HepG2 (cell line): ENCODE results near the gene TRAIP. TPM values are rescaled to one million over a fixed set of nuclear protein-coding genes. Genes with fewer than 3 reads are reported as not detected.
A peak's percentile ranks its signal among the peaks of the same experiment; 100 is the strongest.

ENCODE experiments used
- ATAC-seq: fragments of 200-7000 bp; cut with Tn5 transposase; 3 replicates; pipeline ENCODE4 v1.9.1; 2020; ENCODE audit warnings: mild to moderate bottlenecking, moderate library complexity
- BruUV-seq: library from RNA; stranded (reverse); fragments of 400-500 nt; replicated peaks from 2 replicates; lab custom pipeline; 2021; lab: Mats Ljungman, UMichigan
- CTCF ChIA-PET: fragments of 300-600 bp; formaldehyde crosslinking; extraction: SDS; loops from one replicate; lab custom pipeline; 2021; ENCODE audit warnings: low total read pairs, inconsistent platforms, low intra/inter-chr PET ratio; lab: Yijun Ruan, JAX
- POLR2A ChIA-PET: fragments of 350-600 bp; sonication (Branson Sonifier 250); formaldehyde crosslinking; loops from one replicate; lab custom pipeline; 2020; ENCODE audit warnings: antibody characterized with exemption, inconsistent platforms; lab: Yijun Ruan, JAX
- DNase-seq: peaks from one replicate; pipeline ENCODE4 v3.0.0-alpha.2; 2015; ENCODE audit warnings: low spot score
- FAIRE-seq: peaks from 3 replicates; lab custom pipeline; 2011; peaks lifted over from hg19 to GRCh38; lab: Jason Lieb, UNC
- H2AFZ ChIP-seq: one replicate; pipeline ENCODE4 v1.6.1; 2011; ENCODE audit warnings: low read length, inconsistent platforms
- H3K27ac ChIP-seq: fragments of 300-600 bp; 3 replicates; pipeline ENCODE4 v1.8.0; 2011; ENCODE audit warnings: mixed run types, mild to moderate bottlenecking, mixed read lengths, low read length, inconsistent platforms; ENCODE audit not compliant: insufficient read depth; ENCODE audit errors: extremely low read length
- H3K27me3 ChIP-seq, 2 experiments: fragments of 200-600 bp in 1 of 2; 2 replicates in 1 of 2; 3 replicates in 1 of 2; pipeline versions ENCODE4 v1.6.0 to v1.8.0; 2011; ENCODE audit warnings: low read length in 2 of 2, mild to moderate bottlenecking in 2 of 2, moderate library complexity in 2 of 2, inconsistent platforms in 1 of 2; ENCODE audit not compliant: insufficient read depth in 2 of 2, control insufficient read depth in 1 of 2
- H3K36me3 ChIP-seq, 2 experiments: fragments of 200-600 bp in 1 of 2; replicated peaks in 1 of 2; 2 replicates in 1 of 2; 3 replicates in 1 of 2; pipeline versions ENCODE4 v1.5.1 to v1.8.0; 2011; ENCODE audit warnings: low read length in 2 of 2, inconsistent platforms in 1 of 2; ENCODE audit not compliant: insufficient read depth in 2 of 2, control insufficient read depth in 1 of 2
- H3K4me1 ChIP-seq: 2 replicates; pipeline ENCODE4 v1.5.1; 2012; ENCODE audit warnings: low read length, inconsistent platforms; ENCODE audit not compliant: insufficient read depth
- H3K4me2 ChIP-seq: 2 replicates; pipeline ENCODE4 v1.6.0; 2011; ENCODE audit warnings: low read depth, low read length, inconsistent platforms
- H3K4me3 ChIP-seq, 3 experiments: fragments of 200-600 bp in 1 of 3; sonication (generic), shearing (Covaris generic) in 1 of 3; replicated peaks in 1 of 3; 2 replicates each; pipeline ENCODE4 v1.5.1; 2011 to 2016; ENCODE audit warnings: low read length in 3 of 3, inconsistent platforms in 2 of 3, low read depth in 2 of 3, mild to moderate bottlenecking in 2 of 3, control low read depth in 1 of 3, mixed read lengths in 1 of 3; ENCODE audit not compliant: insufficient read depth in 1 of 3
- H3K79me2 ChIP-seq: one replicate; pipeline ENCODE4 v1.6.1; 2011; ENCODE audit warnings: low read length, inconsistent platforms; ENCODE audit not compliant: insufficient read depth
- H3K9ac ChIP-seq: 2 replicates; pipeline ENCODE4 v1.6.0; 2011; ENCODE audit warnings: mild to moderate bottlenecking, low read depth, low read length, inconsistent platforms; ENCODE audit not compliant: insufficient read depth
- H3K9me3 ChIP-seq: 2 replicates; pipeline ENCODE4 v1.5.1; 2012; ENCODE audit warnings: mild to moderate bottlenecking, low read length
- H4K20me1 ChIP-seq: 2 replicates; pipeline ENCODE4 v1.6.0; 2011; ENCODE audit warnings: inconsistent platforms, mild to moderate bottlenecking, low read length, moderate library complexity; ENCODE audit not compliant: insufficient read depth
- BHLHE40 ChIP-seq: IDR thresholded peaks from 2 replicates; pipeline ENCODE4 v1.6.1; 2011; ENCODE audit warnings: low read length, improper control_type of control experiment
- FOXC1 ChIP-seq: sonication (generic); formaldehyde crosslinking; IDR thresholded peaks from 2 replicates; pipeline ENCODE4 v1.8.0; 2022; ENCODE audit warnings: mild to moderate bottlenecking, missing genetic modification reagents, borderline replicate concordance
- FOXM1 ChIP-seq: sonication (generic); formaldehyde crosslinking; IDR thresholded peaks from 2 replicates; pipeline ENCODE4 v1.5.0; 2020; ENCODE audit warnings: missing genetic modification reagents
- GABPB1 ChIP-seq: IDR thresholded peaks from 2 replicates; pipeline ENCODE4 v1.6.1; 2016; ENCODE audit warnings: mild to moderate bottlenecking, missing genetic modification reagents, moderate library complexity, missing compliant biosample characterization
- HMG20B ChIP-seq: conservative IDR thresholded peaks from 2 replicates; pipeline ENCODE4 v1.6.1; 2016; ENCODE audit warnings: missing genetic modification reagents, missing compliant biosample characterization
- HNF4G ChIP-seq, 2 experiments: sonication (generic) in 1 of 2; formaldehyde crosslinking in 1 of 2; IDR thresholded peaks; 2 replicates each; pipeline versions ENCODE4 v1.4.0 to v1.6.1; 2011 to 2020; ENCODE audit warnings: borderline replicate concordance in 2 of 2, low read depth in 2 of 2, mild to moderate bottlenecking in 2 of 2, low read length in 1 of 2, missing genetic modification reagents in 1 of 2, moderate library complexity in 1 of 2
- MLLT10 ChIP-seq: sonication (generic); formaldehyde crosslinking; IDR thresholded peaks from 2 replicates; pipeline ENCODE4 v1.4.0; 2020; ENCODE audit warnings: missing genetic modification reagents
- NONO ChIP-seq, 2 experiments: fragments of 450-650 bp in 1 of 2; sonication (generic) in 1 of 2; formaldehyde crosslinking in 1 of 2; IDR thresholded peaks in 1 of 2; conservative IDR thresholded peaks in 1 of 2; 2 replicates each; pipeline versions ENCODE4 v1.6.1 to v1.8.0; 2017 to 2022; ENCODE audit warnings: mild to moderate bottlenecking in 1 of 2, missing genetic modification reagents in 1 of 2, moderate library complexity in 1 of 2
- POLR2A ChIP-seq, 2 experiments: IDR thresholded peaks; 2 replicates each; pipeline ENCODE4 v1.6.1; 2011; ENCODE audit warnings: low read depth in 2 of 2, low read length in 2 of 2, mild to moderate bottlenecking in 1 of 2, moderate library complexity in 1 of 2; ENCODE audit not compliant: insufficient read depth in 1 of 2
- POLR2G ChIP-seq: fragments of 200-400 bp; formaldehyde crosslinking; IDR thresholded peaks from 2 replicates; pipeline ENCODE4 v1.6.1; 2018; ENCODE audit warnings: mild to moderate bottlenecking, low read depth, low read length, moderate library complexity
- SMYD3 ChIP-seq: sonication (generic); formaldehyde crosslinking; IDR thresholded peaks from 2 replicates; pipeline ENCODE4 v1.8.1; 2023; ENCODE audit warnings: mild to moderate bottlenecking, missing genetic modification reagents
- U2AF2 ChIP-seq: fragments of 200-400 bp; formaldehyde crosslinking; IDR thresholded peaks from 2 replicates; pipeline ENCODE4 v1.6.1; 2017; ENCODE audit warnings: low read depth, mild to moderate bottlenecking, low read length
- ZFY ChIP-seq: sonication (generic); formaldehyde crosslinking; IDR thresholded peaks from 2 replicates; pipeline ENCODE4 v1.4.0; 2020; ENCODE audit warnings: missing genetic modification reagents
- ZNF781 ChIP-seq: sonication (generic); formaldehyde crosslinking; IDR thresholded peaks from 2 replicates; pipeline ENCODE4 v1.5.1; 2020; ENCODE audit warnings: borderline replicate concordance, mild to moderate bottlenecking, missing genetic modification reagents; ENCODE audit errors: not compliant biosample characterization
- WGBS: methylation state at CpG from one replicate; pipeline ENCODE4 v1.1.6; 2017; ENCODE audit warnings: low lambda C conversion rate; 5-methylcytosine and 5-hydroxymethylcytosine counted together
- in situ Hi-C: cut with HindIII; loops from 2 replicates; pipeline ENCODE4 v1.10.0; 2017; ENCODE audit warnings: low pct_unique_long_range_greater_than_20kb; ENCODE audit not compliant: extremely low pct_ligation_motif_present
- intact Hi-C: fragments of 100-400 bp; cut with micrococcal nuclease; formaldehyde crosslinking; loops from one replicate; pipeline ENCODE4 v1.10.0; 2022; ENCODE audit not compliant: unreplicated experiment
- polyA plus RNA-seq, 8 experiments: library from polyadenylated mRNA; depleted of rRNA in 3 of 8; stranded (reverse) in 7 of 8; unstranded in 1 of 8; fragments of >200 nt; fragmentation: Illumina TruSeq in 4 of 8; extraction: Trizol in 4 of 8; gene quantifications; 2 replicates each; pipeline versions ENCODE4 v1.2.1 to v1.2.3, GENCODE V29; 2011 to 2016; ENCODE audit warnings: low read depth in 4 of 8, missing spikeins in 1 of 8, mixed read lengths in 1 of 8; ENCODE audit not compliant: insufficient read depth in 1 of 8
- total RNA-seq, 5 experiments: library from RNA; depleted of rRNA; stranded (reverse); fragments of >200 nt; fragmentation: Illumina TruSeq; extraction: Trizol; gene quantifications; 2 replicates each; pipeline ENCODE4 v1.2.3, GENCODE V29; 2016; ENCODE audit warnings: low read depth in 1 of 5
- TF ChIP-seq, protein P1 (sequence below): sonication (generic); formaldehyde crosslinking; IDR thresholded peaks from 2 replicates; pipeline ENCODE4 v1.4.0; 2020; ENCODE audit warnings: low read depth, mild to moderate bottlenecking, missing genetic modification reagents
- TF ChIP-seq, protein P2 (sequence below): sonication (generic); formaldehyde crosslinking; IDR thresholded peaks from 2 replicates; pipeline ENCODE4 v1.4.0; 2020; ENCODE audit warnings: missing genetic modification reagents, borderline replicate concordance
- TF ChIP-seq, protein P3 (sequence below): IDR thresholded peaks from 2 replicates; pipeline ENCODE4 v1.6.1; 2016; ENCODE audit warnings: missing compliant biosample characterization, missing genetic modification reagents, borderline replicate concordance

The TRAIP gene
- total and polyA plus RNA-seq, 2 of the 13 experiments (the other 11 are each of a cell fraction or from before 2014, with no cell fraction given): 13.9 to 23.9 TPM

DNA sequence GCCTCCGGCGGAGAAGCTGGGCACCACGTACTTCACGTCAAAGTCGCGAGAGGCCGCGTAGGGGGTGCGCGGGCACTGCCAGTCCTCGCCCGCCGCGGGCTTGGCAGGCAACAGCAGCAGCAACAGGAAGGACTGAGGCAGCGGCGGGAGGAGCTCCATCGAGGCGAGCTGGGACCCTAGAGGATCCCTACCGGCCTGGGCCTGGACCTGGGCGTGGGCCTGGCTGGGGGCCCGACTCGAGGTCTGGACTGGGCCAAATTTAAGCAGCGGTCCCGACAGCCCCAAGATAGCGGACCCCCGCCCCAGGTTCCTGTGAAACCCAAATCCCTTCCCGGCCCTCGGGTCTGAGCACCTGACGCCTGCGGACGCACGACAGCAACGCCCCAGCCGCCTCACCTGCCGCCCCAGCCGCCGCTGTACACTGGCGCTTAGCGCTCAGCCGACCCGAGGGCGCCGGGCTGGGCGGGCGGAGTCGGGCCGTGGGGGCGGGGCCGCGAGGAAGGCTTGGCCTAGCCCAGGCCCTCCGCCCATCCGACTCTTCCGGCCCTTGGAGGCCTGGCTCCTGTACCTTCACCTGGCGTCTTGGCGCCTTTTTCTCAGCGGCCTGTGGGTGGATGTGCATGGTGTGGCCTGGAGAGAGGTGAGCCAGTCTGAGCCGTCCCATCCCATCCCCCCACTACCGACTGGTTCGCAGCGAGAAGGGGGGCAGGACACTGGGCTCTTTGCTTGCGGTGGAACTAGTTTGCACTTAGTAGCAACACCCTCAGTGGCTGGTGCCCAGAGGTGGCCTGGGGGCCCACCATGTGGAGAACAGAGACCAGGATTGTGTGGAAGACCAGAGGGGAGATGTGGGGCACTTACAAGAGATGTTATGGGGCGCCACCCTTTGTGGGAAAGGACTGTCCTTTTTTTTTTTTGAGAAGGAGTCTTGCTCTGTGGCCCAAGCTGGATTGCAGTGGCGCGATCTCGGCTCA lies 47.4 kb upstream of the TRAIP start, which contains the start of gene MST1R:
Gene MST1R (minus strand): TSS at position 423 of the 974 bp plus-strand sequence. CDS start 264 bp downstream, at position 159.
- POLR2A ChIA-PET: no interaction called here
- FAIRE-seq: no peak
- CTCF ChIA-PET: no interaction called here
- peak; percentile 27 for DNase-seq
- Histone ChIP-seq H3K79me2 (no peaks in the 10 kb centered on the region), H2AFZ (no peak within 1 kb of the TSS), H3K4me2 (peak within 1 kb of the TSS; percentile 58), H3K27ac (no peak within 1 kb of the TSS), H3K9ac (no peak within 1 kb of the TSS), H3K36me3 (no peaks in the 10 kb centered on the region), H3K4me3 (peak within 1 kb of the TSS in 2 of 3 experiments; percentile 34 to 51; a peak in 3 of 6 replicates), H3K4me1 (peaks cover 39% of the 10 kb centered on the region), H3K9me3 (no peaks in the 10 kb centered on the region), H4K20me1 (no peaks in the 10 kb centered on the region), H3K27me3 (no peaks in the 10 kb centered on the region)
- intact Hi-C loops (no loop called here), in situ Hi-C loops (loop anchor here (10.0 kb wide), 1 partner anchor 99 kb away; the partner anchor contains the start of gene INKA1)
- ATAC-seq: peak; percentile 80
- WGBS: 67% methylated on average over 33 of the region's 65 CpGs
- no TSS peak for BruUV-seq
- no peak for TF ChIP-seq FOXM1 (CRISPR knock-in tag)
- TF ChIP-seq MLLT10: no peak
- no peak for TF ChIP-seq HNF4G (IDR thresholded peaks at IDR 0.05; ENCODE audit: borderline replicate concordance, low read depth, low read length)
- TF ChIP-seq HNF4G (CRISPR knock-in tag; IDR thresholded peaks at IDR 0.05; ENCODE audit: borderline replicate concordance, low read depth): no peak
- TF ChIP-seq U2AF2: no peak
- TF ChIP-seq ZNF781 (CRISPR knock-in tag): no peak
- TF ChIP-seq, protein P1, sequence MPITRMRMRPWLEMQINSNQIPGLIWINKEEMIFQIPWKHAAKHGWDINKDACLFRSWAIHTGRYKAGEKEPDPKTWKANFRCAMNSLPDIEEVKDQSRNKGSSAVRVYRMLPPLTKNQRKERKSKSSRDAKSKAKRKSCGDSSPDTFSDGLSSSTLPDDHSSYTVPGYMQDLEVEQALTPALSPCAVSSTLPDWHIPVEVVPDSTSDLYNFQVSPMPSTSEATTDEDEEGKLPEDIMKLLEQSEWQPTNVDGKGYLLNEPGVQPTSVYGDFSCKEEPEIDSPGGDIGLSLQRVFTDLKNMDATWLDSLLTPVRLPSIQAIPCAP (CRISPR knock-in tag): no peak
- 0 out of 2 replicates have a peak, but pooled peaks have one; percentile 30 for TF ChIP-seq POLR2G
- TF ChIP-seq FOXC1 (CRISPR knock-in tag): no peak
- TF ChIP-seq, protein P2, sequence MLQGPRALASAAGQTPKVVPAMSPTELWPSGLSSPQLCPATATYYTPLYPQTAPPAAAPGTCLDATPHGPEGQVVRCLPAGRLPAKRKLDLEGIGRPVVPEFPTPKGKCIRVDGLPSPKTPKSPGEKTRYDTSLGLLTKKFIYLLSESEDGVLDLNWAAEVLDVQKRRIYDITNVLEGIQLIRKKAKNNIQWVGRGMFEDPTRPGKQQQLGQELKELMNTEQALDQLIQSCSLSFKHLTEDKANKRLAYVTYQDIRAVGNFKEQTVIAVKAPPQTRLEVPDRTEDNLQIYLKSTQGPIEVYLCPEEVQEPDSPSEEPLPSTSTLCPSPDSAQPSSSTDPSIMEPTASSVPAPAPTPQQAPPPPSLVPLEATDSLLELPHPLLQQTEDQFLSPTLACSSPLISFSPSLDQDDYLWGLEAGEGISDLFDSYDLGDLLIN: peak; percentile 64; the same call in 1 of the 2 replicates
- TF ChIP-seq, protein P3, sequence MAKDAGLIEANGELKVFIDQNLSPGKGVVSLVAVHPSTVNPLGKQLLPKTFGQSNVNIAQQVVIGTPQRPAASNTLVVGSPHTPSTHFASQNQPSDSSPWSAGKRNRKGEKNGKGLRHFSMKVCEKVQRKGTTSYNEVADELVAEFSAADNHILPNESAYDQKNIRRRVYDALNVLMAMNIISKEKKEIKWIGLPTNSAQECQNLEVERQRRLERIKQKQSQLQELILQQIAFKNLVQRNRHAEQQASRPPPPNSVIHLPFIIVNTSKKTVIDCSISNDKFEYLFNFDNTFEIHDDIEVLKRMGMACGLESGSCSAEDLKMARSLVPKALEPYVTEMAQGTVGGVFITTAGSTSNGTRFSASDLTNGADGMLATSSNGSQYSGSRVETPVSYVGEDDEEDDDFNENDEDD (CRISPR knock-in tag): peak; percentile 57; the same call in 1 of the 2 replicates
- peak; percentile 48; the same call in 1 of the 2 replicates for TF ChIP-seq GABPB1 (CRISPR knock-in tag)
- TF ChIP-seq POLR2A (IDR thresholded peaks at IDR 0.05; ENCODE audit: insufficient read depth in 1 of 2, low read depth in 2 of 2, low read length in 2 of 2): no peak
- no peak for TF ChIP-seq HMG20B
- TF ChIP-seq BHLHE40: peak; percentile 10; the same call in 1 of the 2 replicates
- TF ChIP-seq NONO (IDR thresholded peaks at IDR 0.05): no peak
- 0 out of 2 replicates have a peak, but pooled peaks have one; percentile 22 for TF ChIP-seq NONO (CRISPR knock-in tag; conservative IDR thresholded peaks at IDR 0.05)
- no peak for TF ChIP-seq SMYD3 (CRISPR knock-in tag)
- TF ChIP-seq ZFY (CRISPR knock-in tag): peak; percentile 82
